Subcutaneous adipose tissue (tissue), 4 donors: ENCODE measurements around the gene BID. TPM values are rescaled to one million over a fixed set of nuclear protein-coding genes. Genes with fewer than 3 reads are reported as not detected.

Experiments
- total RNA-seq, 4 donors: library from RNA; depleted of rRNA; stranded (reverse); fragments of >200 nt; gene quantifications; one replicate each; pipeline ENCODE4 v1.1.0, GENCODE V29; 2016
- TF ChIP-seq, protein P1 (sequence below): fragments of 450-650 bp; IDR thresholded peaks from one replicate; pipeline ENCODE4 v1.5.1; 2016; ENCODE audit warnings: low read depth, mild to moderate bottlenecking, control low read depth, antibody characterized with exemption, moderate library complexity

The BID gene
- total RNA-seq, 4 donors from 2014 or later = 24.2 to 53.0 (median 37.0) TPM

DNA sequence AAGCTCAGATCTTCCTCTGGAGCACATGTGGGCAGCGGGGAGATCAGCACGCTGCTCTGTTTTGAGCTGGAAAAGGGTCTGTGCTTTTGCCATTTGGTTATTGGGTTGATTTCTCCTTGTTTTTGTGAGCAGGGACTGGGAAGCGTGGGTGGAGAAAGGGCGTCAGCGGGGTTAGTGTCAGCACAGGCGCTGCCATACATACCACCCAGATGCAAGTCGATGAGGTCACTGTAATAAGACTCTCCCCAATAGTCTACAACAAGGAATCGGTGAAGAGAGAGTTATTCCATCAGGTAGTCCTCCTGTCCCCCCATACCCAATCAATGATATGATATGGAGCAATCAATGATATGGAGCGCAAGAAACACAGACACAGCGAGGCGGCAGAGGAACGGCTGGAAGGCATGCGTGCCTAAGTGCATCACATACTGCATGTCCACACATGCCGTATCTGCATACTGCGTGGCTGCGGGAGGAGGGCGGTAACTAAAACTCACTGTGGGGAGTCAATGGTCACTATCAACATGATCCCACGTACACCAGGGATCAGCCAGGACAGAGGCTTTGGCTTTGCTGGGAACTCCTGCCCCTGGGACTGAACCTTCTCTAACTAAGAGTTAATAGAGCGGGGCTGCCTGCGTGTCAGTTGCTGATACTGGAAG lies 29.5 kb upstream of the BID start:
- TF ChIP-seq, protein P1, sequence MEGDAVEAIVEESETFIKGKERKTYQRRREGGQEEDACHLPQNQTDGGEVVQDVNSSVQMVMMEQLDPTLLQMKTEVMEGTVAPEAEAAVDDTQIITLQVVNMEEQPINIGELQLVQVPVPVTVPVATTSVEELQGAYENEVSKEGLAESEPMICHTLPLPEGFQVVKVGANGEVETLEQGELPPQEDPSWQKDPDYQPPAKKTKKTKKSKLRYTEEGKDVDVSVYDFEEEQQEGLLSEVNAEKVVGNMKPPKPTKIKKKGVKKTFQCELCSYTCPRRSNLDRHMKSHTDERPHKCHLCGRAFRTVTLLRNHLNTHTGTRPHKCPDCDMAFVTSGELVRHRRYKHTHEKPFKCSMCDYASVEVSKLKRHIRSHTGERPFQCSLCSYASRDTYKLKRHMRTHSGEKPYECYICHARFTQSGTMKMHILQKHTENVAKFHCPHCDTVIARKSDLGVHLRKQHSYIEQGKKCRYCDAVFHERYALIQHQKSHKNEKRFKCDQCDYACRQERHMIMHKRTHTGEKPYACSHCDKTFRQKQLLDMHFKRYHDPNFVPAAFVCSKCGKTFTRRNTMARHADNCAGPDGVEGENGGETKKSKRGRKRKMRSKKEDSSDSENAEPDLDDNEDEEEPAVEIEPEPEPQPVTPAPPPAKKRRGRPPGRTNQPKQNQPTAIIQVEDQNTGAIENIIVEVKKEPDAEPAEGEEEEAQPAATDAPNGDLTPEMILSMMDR = no peak

DNA sequence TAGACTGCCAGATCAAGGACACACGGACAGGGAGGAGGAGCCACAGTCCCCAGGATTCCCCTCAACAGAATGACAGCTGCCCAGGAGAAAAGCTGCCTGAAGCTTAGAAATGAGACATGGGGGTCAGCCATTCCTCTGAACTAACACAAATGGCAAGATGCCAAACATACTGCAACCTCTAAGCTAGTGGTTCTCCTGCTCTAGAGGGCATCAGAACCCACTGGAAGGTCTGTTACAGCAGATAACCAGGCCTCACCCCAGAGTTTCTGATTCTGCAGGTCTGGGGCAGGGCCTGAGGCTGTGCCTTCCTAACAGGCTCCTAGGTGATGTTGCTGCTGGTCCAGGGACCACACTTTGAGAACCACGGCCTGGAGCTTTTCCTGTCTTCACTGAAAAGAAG lies 28.6 kb upstream of the BID start:
- TF ChIP-seq, protein P1 = no peak

DNA sequence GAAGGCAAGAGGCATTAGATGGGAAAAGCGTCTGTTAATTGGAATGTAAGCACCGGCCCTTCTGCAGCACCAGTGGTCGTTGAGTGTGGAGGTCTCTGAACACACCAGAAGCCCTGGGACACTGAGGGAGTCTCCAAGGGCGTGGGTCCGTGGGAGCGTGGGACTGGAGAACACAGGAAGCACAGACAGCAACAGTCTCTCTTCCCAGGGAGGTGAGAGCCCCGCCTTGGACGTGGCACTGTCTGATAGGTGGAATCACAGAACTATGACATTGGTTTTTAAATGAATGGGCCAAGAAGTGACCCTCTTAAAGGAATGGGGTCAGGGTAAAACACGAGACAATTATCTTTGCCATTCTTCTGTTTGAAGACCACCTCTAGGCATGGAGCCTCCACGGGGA lies 28.1 kb upstream of the BID start:
- TF ChIP-seq, protein P1 = no peak

DNA sequence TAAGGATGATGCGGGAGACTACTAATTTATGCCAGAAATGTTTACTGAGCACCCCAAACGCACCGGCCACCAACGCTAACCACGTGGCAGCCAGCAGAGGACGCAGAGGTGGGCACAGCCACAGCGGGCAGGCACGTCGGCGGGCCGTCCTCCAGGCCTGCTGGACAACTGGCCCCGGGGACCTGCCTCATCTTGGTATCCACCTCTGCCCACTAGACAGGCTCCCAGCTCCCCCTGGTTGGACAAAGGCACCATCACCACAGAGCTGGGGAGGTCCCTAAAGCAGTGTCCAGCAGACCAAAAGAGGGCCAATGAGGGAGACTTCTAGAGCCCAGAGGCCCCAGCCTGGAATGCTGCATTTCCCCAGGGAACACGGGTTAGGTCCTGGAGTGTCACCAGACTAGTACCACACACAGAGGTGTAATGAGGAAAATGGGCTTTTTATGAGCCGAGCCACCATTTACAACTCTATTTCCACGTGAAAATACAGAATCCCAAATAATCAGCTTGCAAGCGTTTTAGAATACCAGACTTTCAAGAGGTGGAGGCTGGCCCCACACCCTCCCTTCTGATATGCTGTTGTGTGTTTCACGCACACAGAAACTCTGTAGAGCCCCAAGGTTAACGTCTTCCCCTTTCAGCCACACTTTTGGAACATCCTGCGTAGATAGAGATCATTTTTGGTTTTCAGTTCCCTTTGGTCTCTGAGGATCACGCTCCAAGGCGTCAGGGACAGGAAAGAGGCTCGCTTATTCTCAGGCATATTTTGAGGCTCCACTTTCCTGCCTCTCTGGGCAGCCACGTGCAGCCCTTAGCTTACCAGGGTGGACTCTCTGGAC lies 23.7 kb upstream of the BID start:
- TF ChIP-seq, protein P1 = no peak

DNA sequence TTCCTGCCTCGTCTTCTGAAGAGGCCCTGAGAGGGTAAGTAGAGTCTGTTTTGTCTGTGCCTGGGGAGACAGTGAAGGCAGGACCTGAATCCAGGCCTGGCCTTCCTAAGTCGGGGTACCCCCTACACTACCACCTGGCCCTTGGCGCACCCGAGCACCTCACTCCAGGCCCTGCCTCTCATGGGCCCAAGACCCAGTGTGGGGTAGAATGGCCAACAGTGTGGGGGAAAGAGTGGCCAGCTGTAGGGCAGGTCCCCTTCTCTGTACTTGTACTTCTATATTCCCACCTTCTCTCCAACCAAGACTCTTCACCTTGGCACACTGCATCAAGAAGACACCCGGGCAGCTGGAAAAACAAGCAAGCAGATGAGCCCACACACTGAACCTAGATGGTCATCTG lies 22.4 kb upstream of the BID start:
- TF ChIP-seq, protein P1 = no peak

DNA sequence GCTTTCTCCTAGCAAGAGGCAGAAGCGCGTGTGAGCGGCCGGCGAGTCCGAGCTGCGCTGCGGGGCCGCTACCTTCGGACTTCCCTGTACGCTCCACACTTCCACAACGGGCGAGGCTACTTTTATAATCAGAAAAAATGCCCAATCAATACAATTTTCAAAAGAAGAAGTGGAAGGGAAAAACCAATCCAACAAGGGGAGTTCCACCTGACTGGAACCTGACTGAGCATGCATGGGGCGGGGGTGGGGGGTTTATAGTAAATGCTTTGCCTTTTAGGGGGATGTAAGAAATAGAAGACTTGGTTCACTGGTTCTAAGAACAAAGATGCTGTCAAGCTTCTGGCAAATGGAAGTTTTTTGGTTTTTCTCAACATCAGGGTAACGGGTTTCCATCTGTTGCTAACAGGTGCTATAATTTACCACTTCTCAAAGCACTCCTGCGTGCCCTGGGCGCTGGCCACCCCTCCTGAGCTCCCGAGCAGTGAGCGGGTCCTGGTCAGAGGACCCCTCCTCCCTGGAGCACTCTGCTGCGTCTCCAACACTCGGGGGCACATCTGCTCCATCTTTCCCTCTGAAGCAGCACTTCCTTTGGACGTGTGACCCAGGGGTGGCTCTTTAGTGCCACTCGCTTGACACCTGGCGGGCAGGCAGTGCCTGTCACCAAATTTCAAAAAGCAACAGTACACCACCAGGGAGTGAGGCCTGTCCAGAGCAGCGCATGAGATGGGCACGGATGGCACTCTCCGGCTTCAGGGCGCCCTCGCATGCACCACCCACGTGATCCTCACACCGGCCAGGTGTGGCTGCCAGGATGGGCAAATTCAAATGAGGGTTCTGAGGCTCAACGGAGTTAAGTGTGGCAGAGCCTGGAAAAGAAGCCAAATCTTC lies 21.6 kb upstream of the BID start:
- TF ChIP-seq, protein P1 = no peak
